PC-3 (cell line): Measurements from ENCODE around the gene ADCY9.

Experiments used
- CTCF ChIP-seq: fragments of 300-600 bp; sonication (generic); conservative IDR thresholded peaks from 2 replicates; pipeline ENCODE4 v1.5.1; 2017; ENCODE audit warnings: antibody characterized with exemption, low read depth, mild to moderate bottlenecking, low read length
- EZH2 ChIP-seq: fragments of 300-600 bp; sonication (generic); IDR thresholded peaks from one replicate; pipeline ENCODE4 v1.6.1; 2017; ENCODE audit warnings: antibody characterized with exemption, mild to moderate bottlenecking, low read length; ENCODE audit not compliant: unreplicated experiment
- EZH2phosphoT487 ChIP-seq: fragments of 300-600 bp; sonication (generic); IDR thresholded peaks from 2 replicates; pipeline ENCODE4 v1.6.1; 2018; ENCODE audit warnings: mild to moderate bottlenecking, antibody characterized with exemption, low read length, borderline replicate concordance

DNA sequence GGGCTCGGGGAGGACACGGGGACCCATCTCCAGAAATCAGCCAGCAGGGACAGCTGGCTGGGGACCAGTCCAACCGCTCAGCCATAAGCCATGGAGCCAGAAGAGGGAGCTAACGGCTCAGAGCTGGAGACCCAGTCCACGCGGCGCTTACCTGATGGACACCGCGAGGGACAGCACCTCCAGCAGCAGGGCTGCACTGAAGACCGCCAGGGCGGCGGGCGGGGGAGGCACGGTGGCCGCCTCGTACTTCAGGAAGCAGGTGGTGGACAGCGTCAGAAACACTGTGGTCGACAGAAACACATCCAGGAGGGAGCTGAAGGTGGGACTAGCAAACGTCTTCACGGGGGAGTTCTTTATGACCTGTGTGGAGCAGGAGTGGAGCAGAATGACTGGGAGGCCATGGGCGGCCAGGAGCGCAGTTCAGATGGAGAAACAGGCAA is 133.1 kb downstream of the ADCY9 start:
- TF ChIP-seq EZH2phosphoT487, result no peak
- TF ChIP-seq CTCF, result peak; percentile 77
- no peak for TF ChIP-seq EZH2
